GM19035 (cell line): ENCODE results near the gene CNTLN.

Experiments
- ATAC-seq: cut with Tn5 transposase; IDR thresholded peaks from one replicate; pipeline ENCODE4 v1.9.1; 2021; ENCODE audit not compliant: unreplicated experiment

The CNTLN gene, protein sequence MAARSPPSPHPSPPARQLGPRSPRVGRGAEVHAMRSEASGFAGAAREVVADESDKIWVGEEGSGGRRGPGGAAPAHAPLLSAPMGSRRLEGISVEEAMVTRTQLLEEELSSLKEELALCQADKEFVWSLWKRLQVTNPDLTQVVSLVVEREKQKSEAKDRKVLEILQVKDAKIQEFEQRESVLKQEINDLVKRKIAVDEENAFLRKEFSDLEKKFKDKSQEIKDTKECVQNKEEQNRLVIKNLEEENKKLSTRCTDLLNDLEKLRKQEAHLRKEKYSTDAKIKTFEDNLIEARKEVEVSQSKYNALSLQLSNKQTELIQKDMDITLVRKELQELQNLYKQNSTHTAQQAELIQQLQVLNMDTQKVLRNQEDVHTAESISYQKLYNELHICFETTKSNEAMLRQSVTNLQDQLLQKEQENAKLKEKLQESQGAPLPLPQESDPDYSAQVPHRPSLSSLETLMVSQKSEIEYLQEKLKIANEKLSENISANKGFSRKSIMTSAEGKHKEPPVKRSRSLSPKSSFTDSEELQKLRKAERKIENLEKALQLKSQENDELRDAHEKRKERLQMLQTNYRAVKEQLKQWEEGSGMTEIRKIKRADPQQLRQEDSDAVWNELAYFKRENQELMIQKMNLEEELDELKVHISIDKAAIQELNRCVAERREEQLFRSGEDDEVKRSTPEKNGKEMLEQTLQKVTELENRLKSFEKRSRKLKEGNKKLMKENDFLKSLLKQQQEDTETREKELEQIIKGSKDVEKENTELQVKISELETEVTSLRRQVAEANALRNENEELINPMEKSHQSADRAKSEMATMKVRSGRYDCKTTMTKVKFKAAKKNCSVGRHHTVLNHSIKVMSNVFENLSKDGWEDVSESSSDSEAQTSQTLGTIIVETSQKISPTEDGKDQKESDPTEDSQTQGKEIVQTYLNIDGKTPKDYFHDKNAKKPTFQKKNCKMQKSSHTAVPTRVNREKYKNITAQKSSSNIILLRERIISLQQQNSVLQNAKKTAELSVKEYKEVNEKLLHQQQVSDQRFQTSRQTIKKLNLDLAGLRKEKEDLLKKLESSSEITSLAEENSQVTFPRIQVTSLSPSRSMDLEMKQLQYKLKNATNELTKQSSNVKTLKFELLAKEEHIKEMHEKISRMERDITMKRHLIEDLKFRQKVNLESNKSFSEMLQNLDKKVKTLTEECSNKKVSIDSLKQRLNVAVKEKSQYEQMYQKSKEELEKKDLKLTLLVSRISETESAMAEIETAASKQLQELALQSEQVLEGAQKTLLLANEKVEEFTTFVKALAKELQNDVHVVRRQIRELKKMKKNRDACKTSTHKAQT (N-terminal part only)

DNA sequence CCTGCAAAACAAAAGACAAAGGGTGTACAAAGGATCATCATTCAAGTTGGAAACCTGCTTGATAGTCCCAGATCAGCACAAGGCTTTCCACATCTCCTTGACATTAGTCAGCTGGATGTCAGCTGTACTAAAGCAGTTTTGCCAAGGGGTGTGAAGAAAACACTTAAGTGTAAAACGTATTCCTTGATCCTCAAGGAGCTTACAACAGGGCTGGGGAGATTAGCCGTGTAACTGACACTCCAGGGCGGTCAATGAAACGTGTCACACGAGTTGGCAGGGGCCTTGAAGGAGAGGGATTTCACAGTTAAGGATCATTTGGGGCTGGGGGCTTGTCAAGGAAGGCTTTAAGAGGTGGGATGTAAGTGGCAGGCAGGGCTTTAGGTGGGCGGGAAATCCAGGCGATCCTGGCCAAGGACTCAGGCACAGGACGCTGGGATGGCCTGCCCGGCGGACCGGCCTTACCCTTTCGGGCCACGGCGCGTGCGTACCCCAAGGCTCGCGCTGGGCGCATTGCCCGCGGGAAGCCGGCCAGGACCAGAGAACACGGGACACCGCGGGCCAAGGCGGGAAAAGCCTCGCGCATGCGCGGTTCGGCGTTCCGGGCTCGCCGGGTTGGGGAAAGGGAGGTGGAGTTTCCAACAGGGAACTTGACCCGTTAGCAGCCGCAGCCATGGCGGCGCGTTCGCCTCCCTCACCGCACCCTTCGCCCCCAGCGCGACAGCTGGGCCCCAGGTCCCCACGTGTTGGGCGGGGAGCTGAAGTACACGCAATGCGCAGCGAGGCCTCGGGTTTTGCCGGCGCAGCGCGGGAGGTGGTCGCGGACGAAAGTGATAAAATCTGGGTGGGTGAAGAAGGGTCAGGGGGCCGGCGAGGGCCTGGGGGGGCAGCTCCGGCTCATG, at the start of gene CNTLN:
Gene CNTLN (plus strand): TSS at position 645 of the 899 bp plus-strand sequence. CDS start 26 bp downstream, at position 671.
- no peak for ATAC-seq

DNA sequence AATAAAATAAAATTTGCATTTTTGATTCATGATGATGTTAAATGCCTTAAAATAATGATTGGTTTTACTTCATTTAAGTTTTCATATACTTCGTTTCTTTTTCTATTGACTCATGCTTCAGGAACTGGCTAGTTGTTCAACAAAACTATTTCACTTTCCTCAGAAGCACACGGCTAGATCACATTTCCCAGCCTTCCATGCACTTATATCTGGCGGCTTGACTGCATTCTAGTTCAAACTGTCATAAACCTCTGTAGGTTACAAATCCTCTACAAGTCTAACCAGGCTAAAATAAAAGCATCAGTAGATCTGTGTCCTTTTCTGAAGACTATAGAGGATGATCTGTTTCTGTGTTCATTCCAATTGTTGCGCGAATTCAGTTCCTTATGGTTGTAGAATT, 46.3 kb upstream of the CNTLN start:
- ATAC-seq = no peak

DNA sequence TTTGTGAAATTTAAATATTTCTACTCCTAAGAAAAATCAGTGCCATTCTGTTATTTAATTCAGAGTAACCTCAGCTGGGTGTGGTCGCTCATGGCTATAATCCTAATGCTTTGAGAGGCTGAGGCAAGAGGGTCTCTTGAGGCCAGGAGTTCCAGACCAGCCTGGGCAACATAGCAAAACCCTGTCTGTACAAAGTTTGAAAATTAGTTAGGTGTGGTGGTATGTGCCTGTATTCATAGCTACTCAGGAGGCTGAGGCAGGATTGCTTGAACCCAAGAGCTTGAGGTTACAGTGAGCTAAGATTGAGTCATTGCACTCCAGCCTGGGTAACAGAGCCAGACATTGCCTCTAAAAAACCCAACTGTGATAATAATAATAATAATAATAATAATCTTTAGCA, 44.8 kb upstream of the CNTLN start:
- no peak for ATAC-seq

DNA sequence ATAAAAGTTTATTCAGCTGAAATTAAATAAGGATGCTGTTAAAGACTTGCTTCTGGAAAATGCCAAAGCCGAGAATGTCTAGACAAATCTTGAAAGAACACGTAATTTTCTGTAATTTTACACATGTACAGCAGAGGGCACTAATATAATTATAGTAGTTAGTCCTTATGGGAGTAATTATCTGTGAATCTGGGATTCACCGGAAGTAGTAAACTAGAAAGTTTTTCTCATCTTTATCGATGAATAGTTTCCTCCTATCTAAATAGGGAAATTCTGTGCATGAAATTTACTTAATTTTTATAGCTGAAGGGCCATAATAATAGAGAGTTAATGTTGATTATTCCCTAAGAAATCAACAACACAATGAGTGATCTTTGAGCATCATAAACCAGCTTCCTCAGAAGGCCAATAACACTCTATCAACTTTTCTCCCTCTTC, 18.4 kb upstream of the CNTLN start:
- ATAC-seq = no peak

DNA sequence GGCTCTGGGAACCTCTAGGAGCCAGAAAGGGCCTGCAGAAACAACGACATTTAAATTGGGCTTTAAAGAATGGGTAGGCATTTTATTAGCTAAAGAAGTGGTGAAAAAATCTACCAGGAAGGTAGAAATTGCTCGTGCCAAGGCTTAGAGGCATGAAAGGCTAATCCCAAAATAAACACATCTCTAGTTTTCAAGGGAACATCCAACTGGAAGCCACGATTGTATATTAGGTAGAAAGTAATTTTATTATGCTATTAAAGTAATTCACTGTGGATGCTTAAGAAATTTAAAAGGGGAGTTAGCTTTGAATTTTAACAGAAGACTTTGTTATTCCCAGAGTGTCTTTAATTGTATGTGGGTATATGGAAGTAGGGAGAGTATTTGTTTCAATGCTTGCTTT, 17.5 kb upstream of the CNTLN start:
- no peak for ATAC-seq

DNA sequence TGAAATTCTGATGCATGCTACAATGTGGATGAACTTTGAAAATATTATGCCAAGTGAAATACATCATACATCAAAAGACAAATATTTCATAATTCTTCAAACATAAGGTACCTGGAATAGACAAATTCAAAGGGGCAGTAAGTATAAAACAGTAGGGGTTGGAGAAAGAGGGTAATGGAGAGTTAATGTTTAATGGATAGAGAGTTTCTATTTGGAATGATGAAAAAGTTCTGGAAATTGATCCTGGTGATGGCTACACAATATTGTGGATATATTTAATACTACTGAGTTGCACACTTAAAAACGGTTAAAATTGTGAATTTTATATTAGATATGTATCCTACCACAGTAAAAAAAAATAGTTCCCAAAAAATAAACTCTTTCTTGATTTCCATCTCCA, 14.6 kb upstream of the CNTLN start:
- ATAC-seq = no peak

DNA sequence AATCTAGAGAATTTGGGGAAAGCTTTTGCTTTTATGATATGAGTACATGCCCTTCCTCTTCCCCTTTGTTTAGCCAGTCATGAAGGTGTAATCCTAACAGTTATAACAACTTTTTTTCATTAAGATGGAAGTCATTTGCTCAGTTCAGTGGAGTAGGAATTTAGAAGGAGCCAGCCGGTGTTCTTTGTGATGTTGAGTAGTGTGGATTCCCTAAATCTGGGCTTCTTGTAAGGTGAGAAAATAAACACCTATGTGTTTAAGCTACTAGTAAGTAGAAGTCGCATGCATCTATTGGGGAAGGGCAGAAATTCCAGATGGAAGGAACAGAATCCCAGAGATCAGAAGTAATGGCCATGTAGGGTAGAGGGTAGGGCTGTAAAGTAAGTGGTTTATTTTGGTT, 13.6 kb upstream of the CNTLN start:
- no peak for ATAC-seq

DNA sequence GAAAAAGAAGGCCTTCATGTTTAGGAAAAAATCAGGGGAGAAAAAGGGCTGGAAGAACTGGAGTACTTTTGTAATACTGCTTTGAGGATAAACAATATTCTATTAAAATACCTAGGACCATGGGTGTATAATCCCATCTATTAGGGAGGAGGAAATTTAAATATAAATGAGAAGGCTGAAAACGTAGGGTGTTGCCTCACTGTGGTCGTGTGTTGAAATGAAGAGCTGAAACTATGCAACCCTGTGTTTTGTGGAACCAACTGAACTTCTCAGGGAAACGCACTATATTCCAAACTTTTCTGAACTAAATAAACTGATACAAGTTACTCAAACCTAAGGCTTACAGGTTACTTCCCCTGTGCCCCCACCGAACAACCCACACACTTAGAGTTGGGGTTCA, 4.5 kb upstream of the CNTLN start:
- no peak for ATAC-seq

DNA sequence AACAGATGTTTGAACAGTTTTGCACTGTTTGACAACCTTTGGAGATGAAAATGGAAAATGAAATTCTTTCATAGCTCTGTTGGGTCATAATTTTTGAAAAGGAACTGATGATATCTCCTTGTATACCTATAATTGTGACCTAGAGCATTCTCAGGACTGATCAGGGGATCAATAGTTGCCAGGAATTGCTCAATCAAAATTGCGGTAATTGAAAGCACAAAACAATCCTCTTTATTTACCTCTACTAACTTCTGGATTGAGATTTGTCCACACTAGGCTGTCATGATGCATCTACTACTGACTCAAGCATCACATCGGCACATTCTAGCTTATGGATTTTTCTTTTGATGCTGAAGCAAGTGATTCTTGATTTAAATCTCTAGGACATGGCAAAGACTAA, 4.1 kb upstream of the CNTLN start:
- no peak for ATAC-seq

DNA sequence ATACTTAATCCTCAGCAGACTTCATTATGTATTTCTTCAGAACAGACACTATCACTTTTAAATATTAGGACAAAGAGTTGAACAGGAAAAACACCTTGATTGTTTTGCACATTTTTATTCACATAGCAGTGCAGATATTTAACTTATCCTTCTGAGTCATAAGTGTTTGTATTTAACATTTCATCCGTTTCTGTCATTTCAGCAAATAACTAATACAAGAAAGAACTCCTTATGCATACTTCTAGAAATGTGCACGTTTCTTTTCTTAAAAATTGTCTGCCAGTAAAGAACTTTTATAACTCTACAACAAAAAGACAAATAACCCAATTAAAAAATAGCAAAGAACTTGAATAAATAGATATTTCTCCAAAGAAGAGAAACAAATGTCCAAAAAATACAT, 3.3 kb upstream of the CNTLN start:
- no peak for ATAC-seq

DNA sequence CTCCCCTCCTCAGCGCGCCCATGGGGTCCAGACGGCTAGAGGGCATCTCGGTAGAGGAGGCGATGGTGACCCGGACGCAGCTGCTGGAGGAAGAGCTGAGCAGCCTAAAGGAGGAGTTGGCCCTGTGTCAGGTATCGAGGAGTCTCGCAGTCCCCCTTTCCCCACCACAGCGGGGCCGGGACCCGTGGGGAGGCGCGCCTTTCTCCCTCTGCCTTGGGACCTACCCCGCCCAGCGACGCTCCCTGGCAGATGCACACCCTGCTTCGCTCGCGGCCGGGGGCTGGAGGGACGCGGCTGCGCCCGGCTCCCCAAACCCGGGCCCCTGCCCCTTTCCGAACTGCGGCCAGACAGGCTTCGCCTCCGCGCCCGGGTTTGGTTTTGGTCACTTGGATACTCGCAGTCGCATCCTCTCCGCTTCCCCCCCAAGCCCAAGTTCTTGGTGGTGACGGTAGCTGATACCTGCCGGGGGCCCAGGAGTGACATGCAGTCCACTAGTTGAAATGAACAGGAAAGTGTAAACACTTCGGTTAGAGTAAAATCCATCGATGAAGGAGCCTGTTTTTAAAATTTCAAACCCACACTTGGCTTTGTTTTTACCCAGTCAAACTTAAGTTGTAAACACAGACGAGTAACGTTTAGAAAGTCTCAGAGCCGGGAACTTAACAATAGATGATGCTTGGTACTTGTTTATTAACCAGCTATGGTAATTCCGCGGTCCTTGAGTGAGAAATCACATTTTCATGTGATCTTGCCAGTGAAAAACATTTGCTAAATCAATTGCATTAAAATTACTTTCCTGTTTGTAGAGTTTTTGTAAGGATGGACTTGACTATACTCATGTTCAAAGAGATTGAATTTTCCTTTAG, 688 bp downstream of the CNTLN start:
- no peak for ATAC-seq

DNA sequence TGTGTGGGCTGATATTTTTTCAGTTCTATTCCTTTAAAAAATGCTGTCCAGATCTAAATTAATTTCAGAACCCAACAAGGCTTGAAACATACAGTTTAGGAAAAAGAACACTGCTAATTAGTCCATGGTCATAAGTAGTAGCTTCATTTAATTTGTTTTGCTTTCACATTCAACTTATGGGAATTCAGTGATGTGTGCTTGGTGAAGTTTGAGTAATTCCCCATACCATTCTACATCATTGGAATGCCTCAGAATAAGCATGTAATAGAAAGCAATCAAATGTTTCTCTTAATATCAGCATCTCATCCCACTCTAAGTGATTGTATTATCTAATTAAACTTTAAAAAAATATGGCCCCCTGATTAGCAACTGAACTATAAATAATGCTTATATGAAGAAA, 2.7 kb downstream of the CNTLN start:
- ATAC-seq = no peak

DNA sequence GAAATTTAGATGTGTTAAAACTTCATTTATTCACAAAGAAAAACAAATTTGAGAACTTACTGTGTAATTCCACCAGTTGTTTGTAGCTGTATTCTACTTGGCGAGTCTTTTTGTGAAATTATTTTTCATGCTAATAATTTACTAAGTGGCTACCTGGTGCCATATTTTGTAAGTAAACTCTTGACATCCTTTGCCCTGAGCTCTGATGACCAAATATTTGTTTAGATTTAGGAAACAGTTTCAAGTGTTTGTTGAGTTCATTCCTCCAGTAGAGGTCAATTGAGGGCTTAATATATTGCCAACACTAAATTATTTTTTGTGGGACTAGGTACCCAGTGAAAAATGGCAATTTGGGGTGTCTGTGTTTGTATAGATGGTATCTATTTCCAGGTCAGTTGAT, 3.7 kb downstream of the CNTLN start:
- no peak for ATAC-seq

DNA sequence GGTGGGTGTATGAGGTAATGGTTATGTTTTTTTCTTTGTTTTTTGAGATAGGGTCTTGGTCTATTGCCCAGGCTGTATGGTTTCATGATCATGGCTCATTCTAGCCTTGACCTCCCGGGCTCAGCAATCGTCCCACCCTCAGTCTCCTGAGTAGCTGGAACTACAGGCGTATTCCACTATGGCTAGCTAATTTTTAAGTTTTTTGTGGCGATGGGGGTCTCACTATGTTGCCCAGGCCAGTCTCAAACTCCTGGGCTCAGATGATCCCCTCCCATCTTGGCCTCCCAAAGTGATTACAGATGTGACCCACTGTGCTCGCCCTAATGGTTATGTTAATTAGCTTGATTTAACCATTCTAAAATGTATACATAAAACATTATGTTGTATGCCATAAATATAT, 5.6 kb downstream of the CNTLN start:
- no peak for ATAC-seq

DNA sequence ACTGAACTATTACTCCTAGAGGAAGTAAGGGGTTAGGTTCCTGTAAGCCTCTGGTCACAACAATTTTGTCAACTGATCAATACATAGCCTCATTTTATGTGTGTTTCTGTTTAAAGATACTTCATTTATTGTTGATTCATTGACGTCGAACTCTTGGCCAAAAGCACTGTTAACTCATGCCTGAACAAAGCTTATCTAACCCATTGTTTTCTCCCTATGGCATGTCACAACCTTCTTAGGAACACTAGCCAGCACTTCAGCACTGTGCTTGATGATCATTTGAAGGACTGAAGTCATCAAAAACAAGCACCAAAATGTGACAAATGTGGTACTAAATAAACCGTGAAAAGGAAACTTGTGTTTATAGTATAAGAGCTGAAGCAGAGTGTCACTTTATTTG, 13.5 kb downstream of the CNTLN start:
- no peak for ATAC-seq

DNA sequence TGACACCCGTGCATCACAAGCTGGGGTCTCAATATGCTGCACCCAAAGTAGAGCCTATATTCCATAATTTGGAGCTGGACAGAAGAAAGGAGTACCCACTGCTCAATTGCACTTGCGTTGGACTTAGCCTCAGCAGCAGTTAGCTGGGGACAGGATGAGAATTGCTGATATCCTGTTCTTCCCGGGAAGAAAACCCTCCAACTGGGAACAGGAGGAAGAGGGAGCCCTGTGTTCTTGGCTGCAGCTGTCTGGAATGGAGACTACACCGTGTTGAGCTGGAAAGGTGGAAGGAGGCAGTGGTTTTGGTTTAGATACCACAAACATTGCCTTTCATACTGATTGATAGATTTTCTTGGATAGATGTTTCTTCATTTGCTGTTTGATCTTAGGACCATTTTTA, 24.6 kb downstream of the CNTLN start:
- no peak for ATAC-seq

DNA sequence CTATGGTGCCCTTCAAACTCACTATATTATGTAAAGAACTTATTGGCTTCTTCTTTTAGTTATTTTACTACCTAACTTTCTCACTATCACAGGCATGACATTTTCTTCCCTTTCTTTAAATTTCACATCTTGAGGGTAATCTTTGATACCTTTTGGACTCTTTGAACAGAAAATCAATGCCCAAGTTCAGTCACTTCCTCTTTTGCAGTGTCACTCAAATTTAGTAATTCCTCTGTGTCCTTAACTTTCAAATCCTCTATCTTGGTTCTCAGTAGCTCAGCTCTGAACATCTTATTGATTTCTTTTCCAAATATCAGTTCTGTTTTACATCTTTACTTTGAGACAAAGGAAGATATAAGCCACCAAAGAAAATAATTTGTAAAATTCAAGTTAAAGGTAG, 25.5 kb downstream of the CNTLN start:
- ATAC-seq = no peak

DNA sequence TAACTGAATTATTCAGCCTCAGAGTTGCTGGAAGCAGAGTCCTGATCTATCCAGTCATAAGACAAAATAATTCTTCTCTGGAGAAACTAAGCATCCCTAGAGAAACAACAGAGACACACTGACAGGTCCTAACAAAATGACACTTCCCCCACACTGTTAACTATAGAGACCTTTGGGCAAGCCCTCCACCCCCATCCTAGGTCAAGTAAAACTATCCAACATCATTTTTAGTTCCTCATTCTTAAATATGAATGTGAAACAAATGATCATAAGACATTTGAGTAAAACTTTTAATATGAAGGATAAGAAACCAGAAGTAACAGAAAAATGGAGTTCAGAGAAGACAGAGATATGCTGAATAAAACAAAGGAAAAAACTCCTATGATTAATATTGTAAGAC, 30.9 kb downstream of the CNTLN start:
- no peak for ATAC-seq

DNA sequence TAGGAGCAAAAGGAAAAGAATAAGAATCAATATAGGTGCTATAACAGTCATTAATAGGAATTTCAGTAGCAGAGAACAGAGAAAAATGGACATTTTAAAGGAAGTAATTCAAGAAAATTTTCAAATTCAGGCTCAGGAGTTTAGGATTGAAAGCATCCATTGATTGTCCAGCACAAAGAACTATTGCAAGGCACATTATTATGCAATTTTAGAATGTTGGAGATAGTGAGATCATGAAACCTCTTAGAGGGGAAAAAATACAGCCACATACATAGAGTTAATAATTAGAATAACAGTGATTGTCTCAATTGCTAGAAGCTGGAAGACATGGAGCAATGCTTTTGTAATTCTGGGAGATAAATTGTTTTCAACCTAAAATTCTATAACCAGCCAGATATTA, 31.5 kb downstream of the CNTLN start:
- ATAC-seq = no peak
